MM.1S (cell line): ENCODE results near the gene MAGI2.

ENCODE experiments used
- DNase-seq: peaks from one replicate; pipeline ENCODE4 v3.0.0-alpha.2; 2015
- H2AFZ ChIP-seq: fragments of 300-600 bp; sonication (generic); 2 replicates; pipeline ENCODE4 v1.6.0; 2016; ENCODE audit warnings: antibody characterized with exemption, low read length
- H3F3A ChIP-seq: fragments of 300-600 bp; sonication (generic); 2 replicates; pipeline ENCODE4 v1.6.1; 2016; ENCODE audit warnings: mild to moderate bottlenecking, antibody characterized with exemption, low read length, moderate library complexity, mixed read lengths; ENCODE audit not compliant: insufficient read depth
- H3K27ac ChIP-seq: fragments of 300-600 bp; sonication (generic); 2 replicates; pipeline ENCODE4 v1.5.1; 2016; ENCODE audit warnings: mild to moderate bottlenecking, low read length
- H3K27me3 ChIP-seq: fragments of 300-600 bp; sonication (generic); replicated peaks from 2 replicates; pipeline ENCODE4 v1.6.0; 2016; ENCODE audit warnings: low read length; ENCODE audit not compliant: insufficient read depth
- H3K36me3 ChIP-seq: fragments of 300-600 bp; sonication (generic); replicated peaks from 2 replicates; pipeline ENCODE4 v1.6.1; 2016; ENCODE audit warnings: mild to moderate bottlenecking, low read length, mixed read lengths; ENCODE audit not compliant: insufficient read depth
- H3K4me1 ChIP-seq: fragments of 300-600 bp; sonication (generic); 2 replicates; pipeline ENCODE4 v1.6.1; 2016; ENCODE audit warnings: low read length, mixed read lengths
- H3K4me2 ChIP-seq: fragments of 300-600 bp; sonication (generic); 2 replicates; pipeline ENCODE4 v1.6.0; 2016; ENCODE audit warnings: low read depth, low read length
- H3K4me3 ChIP-seq: fragments of 300-600 bp; sonication (generic); 2 replicates; pipeline ENCODE4 v1.5.1; 2016; ENCODE audit warnings: low read length, mixed read lengths
- H3K79me2 ChIP-seq: fragments of 300-600 bp; sonication (generic); 2 replicates; pipeline ENCODE4 v1.6.1; 2016; ENCODE audit warnings: mixed run types, low read length, mixed read lengths
- H3K9ac ChIP-seq: fragments of 300-600 bp; sonication (generic); 2 replicates; pipeline ENCODE4 v1.6.1; 2016; ENCODE audit warnings: low read length, mixed read lengths
- H3K9me2 ChIP-seq: fragments of 300-600 bp; sonication (generic); replicated peaks from 2 replicates; pipeline ENCODE4 v1.6.1; 2016; ENCODE audit warnings: mild to moderate bottlenecking, low read length, mixed read lengths; ENCODE audit not compliant: insufficient read depth
- H3K9me3 ChIP-seq: fragments of 300-600 bp; sonication (generic); replicated peaks from 2 replicates; pipeline ENCODE4 v1.6.1; 2016; ENCODE audit warnings: mild to moderate bottlenecking, low read length, mixed read lengths; ENCODE audit not compliant: insufficient read depth
- H4K20me1 ChIP-seq: fragments of 300-600 bp; sonication (generic); 2 replicates; pipeline ENCODE4 v1.6.1; 2016; ENCODE audit warnings: mild to moderate bottlenecking, low read length, moderate library complexity, mixed read lengths; ENCODE audit not compliant: insufficient read depth
- CTCF ChIP-seq: fragments of 300-600 bp; sonication (generic); IDR thresholded peaks from 2 replicates; pipeline ENCODE4 v1.5.1; 2016; ENCODE audit warnings: antibody characterized with exemption, low read length, mixed read lengths
- EZH2 ChIP-seq: fragments of 300-600 bp; sonication (generic); optimal IDR thresholded peaks from 2 replicates; pipeline ENCODE3; 2017; ENCODE audit warnings: low read depth, mild to moderate bottlenecking, antibody characterized with exemption, low read length, mixed read lengths
- EZH2phosphoT487 ChIP-seq: fragments of 300-600 bp; sonication (generic); IDR thresholded peaks from 2 replicates; pipeline ENCODE4 v1.6.1; 2018; ENCODE audit warnings: antibody characterized with exemption, low read length

Gene MAGI2

GRCh38 chr7:77975672-77976480, 1477.6 kb downstream of the MAGI2 start:
- H3K9me3 ChIP-seq, result no peaks in the 10 kb centered on the region
- H3K9me2 ChIP-seq, result no peaks in the 10 kb centered on the region
- no peak overlapping the region for H3K4me3 ChIP-seq
- H3K79me2 ChIP-seq, result no peaks in the 10 kb centered on the region
- TF ChIP-seq EZH2 (no peak), EZH2phosphoT487 (no peak), CTCF (no peak)
- no peak overlapping the region for H3K9ac ChIP-seq
- no peak overlapping the region for H3K4me2 ChIP-seq
- H3F3A ChIP-seq, result no peaks in the 10 kb centered on the region
- H4K20me1 ChIP-seq, result no peaks in the 10 kb centered on the region
- DNase-seq, result no peak
- H3K4me1 ChIP-seq, result no peaks in the 10 kb centered on the region
- no peaks in the 10 kb centered on the region for H3K27me3 ChIP-seq
- H3K36me3 ChIP-seq, result no peaks in the 10 kb centered on the region
- H3K27ac ChIP-seq, result no peak overlapping the region
- H2AFZ ChIP-seq, result no peak overlapping the region

- Histone ChIP-seq H3K4me1 (no peaks in the 10 kb centered on the region), H3K36me3 (no peaks in the 10 kb centered on the region), H3K79me2 (no peaks in the 10 kb centered on the region), H3K4me3 (no peak overlapping the region), H3F3A (no peaks in the 10 kb centered on the region), H3K9me3 (no peaks in the 10 kb centered on the region), H3K9me2 (no peaks in the 10 kb centered on the region), H3K27me3 (no peaks in the 10 kb centered on the region), H3K4me2 (no peak overlapping the region), H4K20me1 (no peaks in the 10 kb centered on the region), H2AFZ (no peak overlapping the region), H3K27ac (no peak overlapping the region), H3K9ac (no peak overlapping the region)
- no peak for TF ChIP-seq CTCF
- no peak for TF ChIP-seq EZH2phosphoT487
- DNase-seq, result no peak
These were observed 1481.7 kb downstream of the MAGI2 start for GRCh38 chr7:77971726-77972125.

DNA sequence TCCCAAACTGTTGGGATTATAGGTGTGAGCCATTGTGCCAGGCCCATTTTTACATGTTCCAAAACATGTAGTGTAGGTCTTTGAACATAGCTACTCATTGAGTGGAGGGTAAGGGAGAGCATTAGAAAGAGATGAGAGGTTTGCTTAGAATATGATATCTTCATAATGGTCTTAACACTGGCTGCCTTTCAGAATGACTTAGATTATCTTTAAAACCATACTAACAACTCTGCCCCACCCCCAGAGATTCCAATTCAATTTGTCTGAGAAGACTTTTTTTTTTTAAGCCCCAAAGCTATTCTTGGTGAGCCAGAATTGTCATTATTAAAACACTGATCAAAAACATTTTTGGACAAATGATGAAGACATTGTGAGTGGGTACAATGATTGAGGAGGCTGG, 1486.0 kb downstream of the MAGI2 start:
- Histone ChIP-seq H3K9me3 (no peaks in the 10 kb centered on the region), H3K9ac (no peak overlapping the region), H3K9me2 (no peaks in the 10 kb centered on the region), H3K27ac (no peak overlapping the region), H2AFZ (no peak overlapping the region), H3K27me3 (no peaks in the 10 kb centered on the region), H3K79me2 (no peaks in the 10 kb centered on the region), H3K4me2 (no peak overlapping the region), H3F3A (no peaks in the 10 kb centered on the region), H3K4me3 (no peak overlapping the region), H4K20me1 (no peaks in the 10 kb centered on the region), H3K36me3 (no peaks in the 10 kb centered on the region), H3K4me1 (no peaks in the 10 kb centered on the region)
- no peak for DNase-seq
- TF ChIP-seq CTCF, result no peak
- TF ChIP-seq EZH2, result no peak
- no peak for TF ChIP-seq EZH2phosphoT487
